ENCODE results near the gene PRDM16. TPM values are rescaled to one million over a fixed set of nuclear protein-coding genes. Genes with fewer than 3 reads are reported as not detected.

Gene PRDM16
- total and polyA plus RNA-seq, 2 of the 13 experiments (the other 11 are each of a cell fraction or from before 2014, with no cell fraction given) = 0.15 to 0.81 TPM

GRCh38 chr1:3292868-3293562 is 224.0 kb downstream of the PRDM16 start (continued):
- TF ChIP-seq KIAA2018 (CRISPR knock-in tag; IDR thresholded peaks at IDR 0.05; ENCODE audit: borderline replicate concordance) (no peak), RNF2 (conservative IDR thresholded peaks at IDR 0.05; ENCODE audit: low read depth) (peak; percentile 32; the same call in 1 of the 2 replicates), NPAS2 (CRISPR knock-in tag; IDR thresholded peaks at IDR 0.05; ENCODE audit: borderline replicate concordance) (no peak), NAIF1 (CRISPR knock-in tag; IDR thresholded peaks at IDR 0.05; ENCODE audit: borderline replicate concordance) (no peak), ZNF513 (CRISPR knock-in tag; conservative IDR thresholded peaks at IDR 0.05) (no peak), FOSL2 (CRISPR knock-in tag; IDR thresholded peaks at IDR 0.05) (peak; percentile 98), PRMT3 (CRISPR knock-in tag; IDR thresholded peaks at IDR 0.05; ENCODE audit: borderline replicate concordance, low read depth) (no peak), ZNF3 (CRISPR knock-in tag; IDR thresholded peaks at IDR 0.05) (no peak), U2AF2 (IDR thresholded peaks at IDR 0.05; ENCODE audit: low read depth, low read length) (no peak), ZBTB7B (CRISPR knock-in tag; IDR thresholded peaks at IDR 0.05) (peak; percentile 48; the same call in 1 of the 2 replicates), PRPF4 (IDR thresholded peaks at IDR 0.05; ENCODE audit: low read depth, low read length, poor library complexity, severe bottlenecking) (no peak), ZKSCAN1 (IDR thresholded peaks at IDR 0.05; ENCODE audit: low read length) (no peak), CENPBD1 (CRISPR knock-in tag; IDR thresholded peaks at IDR 0.05; ENCODE audit: borderline replicate concordance, low read depth) (no peak)
